ENCODE results near the gene ANKRD6. TPM values are rescaled to one million over a fixed set of nuclear protein-coding genes. Genes with fewer than 3 reads are reported as not detected.

Gene ANKRD6
- total RNA-seq, 3 donors from 2014 or later: 2.3 to 2.7 (median 2.7) TPM

DNA sequence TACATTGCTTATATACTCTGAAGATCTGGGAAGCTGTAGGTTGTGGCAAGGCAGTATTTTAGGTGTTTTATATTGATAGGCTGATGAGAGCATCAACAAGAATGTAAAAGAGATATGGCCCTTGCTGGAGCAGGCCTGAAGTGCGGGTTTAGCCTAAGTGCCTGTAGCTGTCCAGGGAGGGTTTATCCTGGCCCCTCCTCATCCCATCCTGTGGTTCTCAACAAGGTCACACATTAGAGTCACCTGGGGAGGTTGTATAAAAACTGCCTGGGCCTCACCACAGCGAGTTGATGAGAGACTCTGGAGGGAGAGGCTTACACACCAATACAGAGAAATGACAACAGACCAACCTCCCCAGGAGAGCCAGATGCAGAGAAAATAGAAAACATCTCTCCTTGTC lies 157.2 kb downstream of the ANKRD6 start:
- Mint-ChIP-seq H3K27me3 (ENCODE audit: low read depth) (no peaks in the 10 kb centered on the region), H3K4me3 (no peak overlapping the region), H3K36me3 (ENCODE audit: insufficient read depth) (no peaks in the 10 kb centered on the region), H3K4me1 (ENCODE audit: low read depth) (no peaks in the 10 kb centered on the region), H3K9me3 (no peaks in the 10 kb centered on the region)
- no peak for ATAC-seq
- no peak for DNase-seq

DNA sequence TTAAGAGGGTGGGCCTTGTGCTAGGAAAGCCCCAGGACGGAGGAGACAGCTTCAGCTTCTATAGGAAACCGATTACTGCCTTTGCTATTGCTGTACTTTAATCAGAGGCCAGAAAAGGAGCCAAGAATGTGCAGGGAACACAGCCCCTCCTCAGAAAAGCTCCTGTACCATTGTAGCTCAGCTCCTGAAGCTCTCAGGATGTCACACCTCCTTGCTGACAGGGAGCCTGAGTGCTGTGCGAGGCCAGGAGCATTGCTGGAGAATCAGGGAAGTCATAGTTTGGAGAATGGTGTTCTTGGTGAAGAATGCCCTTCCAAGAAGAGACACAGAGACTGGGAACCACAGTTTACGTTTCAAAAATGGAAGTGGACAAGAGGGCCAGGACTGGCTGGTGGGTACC lies 158.8 kb downstream of the ANKRD6 start:
- Mint-ChIP-seq H3K4me1 (ENCODE audit: low read depth) (peaks cover 10% of the 10 kb centered on the region), H3K27me3 (ENCODE audit: low read depth) (no peaks in the 10 kb centered on the region), H3K4me3 (no peak overlapping the region), H3K9me3 (no peaks in the 10 kb centered on the region), H3K36me3 (ENCODE audit: insufficient read depth) (no peaks in the 10 kb centered on the region)
- no peak for DNase-seq
- ATAC-seq: no peak

DNA sequence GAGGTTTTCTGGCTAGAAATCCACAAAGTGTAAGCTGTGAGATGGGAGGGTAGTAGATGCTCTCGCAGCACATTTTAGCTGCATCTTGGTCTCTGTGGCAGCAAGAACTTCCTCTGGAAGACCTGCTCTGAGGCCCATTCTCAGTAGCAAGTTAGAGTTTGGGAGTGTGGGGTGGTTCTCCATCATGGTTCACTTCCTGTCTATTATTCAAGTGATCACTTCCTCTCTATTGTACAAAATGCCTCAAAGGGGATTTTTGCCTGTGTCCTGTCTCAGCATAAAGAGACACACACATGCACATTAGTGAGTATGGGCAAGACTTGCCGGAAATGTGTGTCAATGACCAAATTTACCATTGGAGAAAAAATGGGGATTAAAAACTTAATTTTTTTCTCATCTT lies 163.1 kb downstream of the ANKRD6 start:
- Mint-ChIP-seq H3K4me1 (ENCODE audit: low read depth) (peaks cover 17% of the 10 kb centered on the region), H3K9me3 (peaks cover 5% of the 10 kb centered on the region), H3K36me3 (ENCODE audit: insufficient read depth) (peaks cover 5% of the 10 kb centered on the region), H3K27me3 (ENCODE audit: low read depth) (no peaks in the 10 kb centered on the region), H3K4me3 (no peak overlapping the region)
- DNase-seq (no peak), ATAC-seq (peak; percentile 48 to 62)

DNA sequence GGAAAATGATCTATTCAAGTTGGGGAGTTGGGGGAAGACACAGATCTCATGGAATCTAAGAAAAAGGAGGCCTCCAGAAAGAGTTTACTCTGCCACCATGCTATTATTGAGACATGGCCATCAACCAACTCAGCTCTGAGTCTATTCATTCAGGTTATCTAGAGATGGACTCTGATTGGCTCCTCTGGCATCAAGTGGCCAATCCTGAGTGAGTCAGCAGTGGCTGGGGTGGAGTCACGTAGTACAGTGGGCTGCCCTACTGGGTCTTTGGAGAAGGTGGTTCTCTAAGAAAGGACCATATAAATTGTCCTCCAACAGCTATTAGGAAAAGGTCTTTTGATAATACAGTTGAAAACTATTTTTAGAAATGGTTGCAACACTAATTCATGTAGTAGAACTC lies 163.5 kb downstream of the ANKRD6 start:
- ATAC-seq (no peak), DNase-seq (no peak)
- H3K36me3 Mint-ChIP-seq (ENCODE audit: insufficient read depth): peaks cover 5% of the 10 kb centered on the region
- H3K4me1 Mint-ChIP-seq (ENCODE audit: low read depth): peaks cover 17% of the 10 kb centered on the region
- H3K27me3 Mint-ChIP-seq (ENCODE audit: low read depth): no peaks in the 10 kb centered on the region
- peaks cover 5% of the 10 kb centered on the region for H3K9me3 Mint-ChIP-seq
- no peak overlapping the region for H3K4me3 Mint-ChIP-seq

DNA sequence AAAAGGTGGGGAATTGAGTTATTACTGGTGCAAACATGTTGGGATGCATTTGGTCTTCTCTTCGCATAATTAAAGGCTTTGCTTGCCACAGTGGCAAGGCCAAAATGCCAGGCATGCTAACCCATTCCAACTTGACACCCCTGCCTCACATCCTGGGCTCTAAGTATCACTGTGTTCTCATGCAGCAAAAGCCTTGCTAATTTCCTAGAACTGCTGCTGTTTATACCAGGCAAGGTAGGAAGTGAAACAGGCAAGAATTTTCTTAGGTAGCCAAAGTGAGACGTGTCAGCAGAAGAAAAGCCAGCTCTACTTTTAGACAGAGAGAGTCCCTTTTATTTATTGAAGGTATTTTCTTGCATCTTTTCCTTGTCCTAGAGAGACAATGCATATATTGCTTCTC lies 164.4 kb downstream of the ANKRD6 start:
- Mint-ChIP-seq H3K36me3 (ENCODE audit: insufficient read depth) (peaks cover 5% of the 10 kb centered on the region), H3K27me3 (ENCODE audit: low read depth) (no peaks in the 10 kb centered on the region), H3K4me3 (no peak overlapping the region), H3K9me3 (peaks cover 5% of the 10 kb centered on the region), H3K4me1 (ENCODE audit: low read depth) (peaks cover 17% of the 10 kb centered on the region)
- DNase-seq (no peak), ATAC-seq (no peak)

DNA sequence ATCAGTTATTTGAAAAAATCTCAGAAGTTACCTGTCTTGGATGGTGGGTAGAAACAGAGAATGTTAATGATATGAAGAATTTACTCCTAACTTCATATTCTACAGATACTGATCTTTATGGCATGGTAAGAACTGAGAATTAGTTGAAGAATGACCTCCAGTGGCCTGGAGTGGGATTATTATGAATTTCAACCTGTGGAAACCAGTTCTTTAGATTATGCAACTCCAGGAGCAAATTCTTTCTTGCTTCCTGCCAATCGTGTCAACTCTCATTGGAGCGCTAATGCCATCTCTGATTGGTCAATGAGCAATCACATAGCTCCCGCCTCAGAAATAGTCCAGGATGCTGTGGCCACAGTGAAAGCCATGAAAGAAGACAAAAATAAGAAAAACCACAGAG lies 165.0 kb downstream of the ANKRD6 start:
- Mint-ChIP-seq H3K27me3 (ENCODE audit: low read depth) (no peaks in the 10 kb centered on the region), H3K4me3 (no peak overlapping the region), H3K36me3 (ENCODE audit: insufficient read depth) (peaks cover 5% of the 10 kb centered on the region), H3K9me3 (peaks cover 5% of the 10 kb centered on the region), H3K4me1 (ENCODE audit: low read depth) (peaks cover 17% of the 10 kb centered on the region)
- ATAC-seq (no peak), DNase-seq (no peak)

DNA sequence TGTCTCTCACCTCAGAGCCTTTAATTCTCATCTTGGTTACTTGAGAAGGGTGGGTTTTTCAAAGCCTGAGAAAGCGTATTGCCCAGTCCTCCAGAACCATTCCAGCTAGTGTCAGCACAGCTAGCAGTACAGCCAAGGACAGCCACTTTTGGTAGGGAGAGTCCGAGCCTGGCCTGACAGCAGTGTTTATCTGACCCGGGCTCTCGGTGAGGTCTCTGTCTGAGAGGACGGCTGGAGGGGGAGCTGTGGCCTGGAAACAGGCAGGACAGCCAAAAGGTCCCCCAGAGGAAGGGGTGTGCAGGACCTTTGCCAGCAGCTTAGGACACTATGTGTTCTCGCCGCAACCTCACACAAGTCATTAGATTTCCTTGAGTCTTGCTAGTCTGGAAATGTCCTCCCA lies 166.8 kb downstream of the ANKRD6 start:
- DNase-seq (no peak), ATAC-seq (no peak)
- Mint-ChIP-seq H3K4me1 (ENCODE audit: low read depth) (peaks cover 17% of the 10 kb centered on the region), H3K36me3 (ENCODE audit: insufficient read depth) (peaks cover 5% of the 10 kb centered on the region), H3K9me3 (peaks cover 5% of the 10 kb centered on the region), H3K27me3 (ENCODE audit: low read depth) (no peaks in the 10 kb centered on the region), H3K4me3 (no peak overlapping the region)

DNA sequence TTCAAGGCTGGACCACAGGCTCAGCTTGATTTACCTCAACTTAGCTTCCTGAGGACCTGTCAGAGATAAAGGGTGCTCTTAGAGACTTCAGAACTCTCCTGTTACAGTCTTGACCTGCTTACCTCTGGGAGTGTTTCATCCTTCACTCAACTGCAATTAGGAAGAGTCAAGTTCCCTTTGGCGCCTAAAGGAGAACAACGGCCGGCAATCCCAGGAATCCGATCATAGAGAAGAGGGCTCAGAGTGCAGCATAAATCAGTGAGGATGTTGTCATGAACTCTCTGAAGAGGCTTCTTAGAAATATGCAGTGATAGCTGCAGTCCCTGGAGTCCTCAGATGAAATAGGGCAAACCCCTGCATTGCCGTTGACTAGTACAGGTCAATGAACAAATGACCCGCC lies 169.2 kb downstream of the ANKRD6 start:
- Mint-ChIP-seq H3K4me1 (ENCODE audit: low read depth) (peaks cover 3% of the 10 kb centered on the region), H3K4me3 (no peak overlapping the region), H3K9me3 (peaks cover 5% of the 10 kb centered on the region), H3K36me3 (ENCODE audit: insufficient read depth) (peaks cover 5% of the 10 kb centered on the region), H3K27me3 (ENCODE audit: low read depth) (no peaks in the 10 kb centered on the region)
- ATAC-seq (no peak), DNase-seq (no peak)

DNA sequence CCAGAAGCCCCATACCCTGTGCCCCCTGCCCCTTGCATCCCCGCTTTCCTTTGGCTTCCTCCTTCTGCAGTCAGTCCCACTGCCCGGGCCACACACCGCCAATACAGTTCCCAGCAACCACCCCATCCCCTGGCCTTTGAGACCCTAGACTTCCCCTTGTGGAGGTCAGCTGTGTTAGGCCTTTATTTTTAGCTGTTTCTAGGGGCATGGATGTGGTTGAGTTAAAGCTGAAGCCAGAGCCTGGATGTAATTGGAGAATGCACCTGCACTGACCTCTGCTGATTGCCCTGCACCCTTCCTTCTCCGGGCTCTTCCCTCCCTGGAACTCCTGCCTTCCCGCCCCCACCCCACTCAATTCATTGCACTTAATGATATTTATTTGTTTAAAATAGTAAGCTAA lies 171.7 kb downstream of the ANKRD6 start:
- Mint-ChIP-seq H3K36me3 (ENCODE audit: insufficient read depth) (no peaks in the 10 kb centered on the region), H3K27me3 (ENCODE audit: low read depth) (no peaks in the 10 kb centered on the region), H3K4me1 (ENCODE audit: low read depth) (no peaks in the 10 kb centered on the region), H3K4me3 (no peak overlapping the region), H3K9me3 (no peaks in the 10 kb centered on the region)
- ATAC-seq (no peak), DNase-seq (no peak)

DNA sequence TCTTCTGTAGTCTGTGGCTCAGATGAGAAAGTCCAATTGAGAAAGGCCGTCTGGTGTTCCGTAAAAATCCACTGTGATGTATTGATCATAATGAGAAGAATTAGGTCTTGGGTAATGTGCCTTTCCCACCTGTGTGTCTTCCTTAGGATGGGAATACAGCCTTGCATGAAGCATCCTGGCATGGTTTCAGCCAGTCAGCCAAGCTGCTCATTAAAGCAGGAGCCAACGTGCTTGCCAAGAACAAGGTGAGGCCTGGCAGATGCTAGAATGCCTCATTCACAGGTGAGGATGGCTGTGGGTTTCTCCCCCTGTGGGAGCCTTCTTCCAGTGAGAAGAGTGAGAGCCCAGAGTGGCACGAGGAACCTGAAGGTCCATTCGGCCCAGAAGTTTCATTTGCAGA lies 172.9 kb downstream of the ANKRD6 start:
- Mint-ChIP-seq H3K9me3 (no peaks in the 10 kb centered on the region), H3K27me3 (ENCODE audit: low read depth) (no peaks in the 10 kb centered on the region), H3K36me3 (ENCODE audit: insufficient read depth) (no peaks in the 10 kb centered on the region), H3K4me1 (ENCODE audit: low read depth) (peaks cover 2% of the 10 kb centered on the region), H3K4me3 (no peak overlapping the region)
- DNase-seq (no peak), ATAC-seq (no peak)

DNA sequence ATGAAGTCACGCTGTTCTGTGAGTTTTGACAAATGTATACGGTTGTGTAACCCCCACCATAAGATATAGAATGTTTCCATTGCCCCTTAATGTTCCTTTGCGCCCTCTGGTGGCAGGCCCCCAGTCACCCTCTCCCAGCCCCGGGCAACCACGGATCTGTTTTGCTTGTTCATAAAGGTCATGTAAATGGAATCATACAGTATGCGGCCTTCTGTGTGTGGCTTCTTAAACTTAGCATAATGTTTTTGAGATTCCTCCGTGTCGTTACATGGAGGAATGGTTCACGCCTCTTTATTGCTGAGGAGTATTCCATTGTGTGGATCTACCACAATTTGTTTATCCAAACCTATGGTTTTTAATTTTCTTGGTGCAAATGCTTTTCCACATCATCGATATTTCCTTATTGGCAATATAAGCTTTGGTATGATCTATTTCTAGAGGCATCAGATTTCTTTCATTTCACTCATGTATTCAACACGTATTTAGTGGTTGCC lies 177.2 kb downstream of the ANKRD6 start:
- H3K27me3 Mint-ChIP-seq (ENCODE audit: low read depth): no peaks in the 10 kb centered on the region

DNA sequence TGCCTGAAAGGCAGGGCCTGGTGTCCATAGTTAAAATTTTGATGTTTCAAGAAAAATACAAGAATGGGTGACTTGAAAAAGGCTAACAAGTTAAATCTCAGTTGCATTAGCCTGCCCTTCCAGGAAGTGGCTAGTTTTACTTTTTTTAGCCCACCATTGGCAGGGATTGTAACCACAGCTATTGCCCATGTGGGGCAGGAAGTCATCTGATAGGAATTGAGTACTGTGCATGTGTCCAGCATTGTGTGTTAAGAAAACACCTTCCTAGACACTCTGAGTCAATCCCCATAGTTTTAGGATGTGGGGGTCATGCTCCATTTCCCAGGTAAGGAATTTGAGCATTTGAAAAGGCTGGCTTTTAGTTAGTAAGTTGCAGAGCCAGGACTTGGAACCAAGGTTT lies 178.7 kb downstream of the ANKRD6 start:
- DNase-seq: no peak
- peaks cover 2% of the 10 kb centered on the region for H3K36me3 Mint-ChIP-seq (ENCODE audit: insufficient read depth)
- peaks cover 2% of the 10 kb centered on the region for H3K4me1 Mint-ChIP-seq (ENCODE audit: low read depth)
- no peak for ATAC-seq
- no peaks in the 10 kb centered on the region for H3K27me3 Mint-ChIP-seq (ENCODE audit: low read depth)
- no peaks in the 10 kb centered on the region for H3K9me3 Mint-ChIP-seq
- H3K4me3 Mint-ChIP-seq: no peak overlapping the region

More for the DNA sequence above, 177.2 kb downstream of the ANKRD6 start:
- DNase-seq: peak; percentile 81
- Mint-ChIP-seq H3K4me1 (ENCODE audit: low read depth) (peaks cover 2% of the 10 kb centered on the region), H3K36me3 (ENCODE audit: insufficient read depth) (peaks cover 2% of the 10 kb centered on the region), H3K9me3 (no peaks in the 10 kb centered on the region), H3K4me3 (no peak overlapping the region)
- ATAC-seq: peak; percentile 79 to 86

DNA sequence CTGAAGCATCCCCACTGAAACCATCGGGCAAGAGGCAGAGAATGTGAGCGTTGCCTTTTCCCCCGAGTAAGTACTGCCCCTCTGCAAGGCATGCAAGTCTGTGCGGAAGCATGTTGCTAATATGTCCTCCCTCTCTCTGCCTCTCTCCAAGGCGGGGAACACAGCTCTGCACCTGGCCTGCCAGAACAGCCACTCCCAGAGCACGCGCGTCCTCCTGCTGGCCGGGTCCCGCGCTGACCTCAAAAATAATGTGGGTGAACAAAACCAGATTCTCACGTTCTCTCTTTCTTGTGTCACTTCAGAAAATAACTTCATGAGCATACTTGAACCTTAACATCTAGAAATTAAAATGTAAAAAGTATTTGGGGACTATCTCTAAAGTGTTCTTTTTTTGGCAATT lies 179.2 kb downstream of the ANKRD6 start:
- Mint-ChIP-seq H3K4me3 (no peak overlapping the region), H3K4me1 (ENCODE audit: low read depth) (peaks cover 2% of the 10 kb centered on the region), H3K36me3 (ENCODE audit: insufficient read depth) (peaks cover 2% of the 10 kb centered on the region), H3K27me3 (ENCODE audit: low read depth) (no peaks in the 10 kb centered on the region), H3K9me3 (no peaks in the 10 kb centered on the region)
- ATAC-seq: no peak
- no peak for DNase-seq

DNA sequence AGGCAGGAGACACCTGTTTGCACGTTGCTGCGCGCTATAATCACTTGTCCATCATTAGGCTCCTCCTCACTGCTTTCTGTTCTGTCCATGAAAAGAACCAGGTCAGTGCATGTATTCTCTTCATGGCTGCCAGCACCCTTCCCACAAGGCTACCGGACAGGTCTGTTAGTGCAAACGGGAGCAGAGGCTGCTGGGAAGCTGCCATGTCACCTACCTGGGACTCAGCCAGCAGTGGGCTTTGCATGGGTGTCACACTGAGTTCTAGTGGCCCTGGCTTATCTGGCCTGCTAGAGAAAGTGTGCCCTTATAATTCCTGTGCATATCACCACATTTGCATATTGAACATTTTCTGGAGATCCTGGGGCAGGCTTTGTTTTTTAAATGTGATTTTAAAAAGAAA lies 180.8 kb downstream of the ANKRD6 start:
- ATAC-seq (no peak), DNase-seq (no peak)
- peaks cover 2% of the 10 kb centered on the region for H3K4me1 Mint-ChIP-seq (ENCODE audit: low read depth)
- peaks cover 2% of the 10 kb centered on the region for H3K36me3 Mint-ChIP-seq (ENCODE audit: insufficient read depth)
- no peaks in the 10 kb centered on the region for H3K9me3 Mint-ChIP-seq
- no peak overlapping the region for H3K4me3 Mint-ChIP-seq
- no peaks in the 10 kb centered on the region for H3K27me3 Mint-ChIP-seq (ENCODE audit: low read depth)

DNA sequence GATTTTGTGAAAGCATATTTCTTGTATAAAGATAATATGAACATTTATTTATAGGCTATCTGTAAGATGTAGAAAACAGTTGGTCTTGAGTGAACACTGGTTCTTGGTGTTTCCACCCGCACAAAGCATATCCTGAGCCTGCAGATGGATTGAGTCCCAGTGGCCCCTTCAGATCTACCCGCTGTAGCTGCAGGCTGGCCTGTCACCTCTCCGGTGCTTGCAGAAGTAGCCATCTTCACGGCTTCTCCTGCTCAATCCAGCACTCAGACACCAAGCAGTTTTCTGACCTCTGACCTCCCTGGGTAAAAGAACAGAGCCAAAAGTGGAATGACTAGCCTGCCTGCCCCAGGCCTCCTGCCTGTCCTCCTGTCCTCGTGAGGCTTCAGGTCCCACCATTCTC lies 182.9 kb downstream of the ANKRD6 start:
- no peaks in the 10 kb centered on the region for H3K4me1 Mint-ChIP-seq (ENCODE audit: low read depth)
- no peaks in the 10 kb centered on the region for H3K27me3 Mint-ChIP-seq (ENCODE audit: low read depth)
- H3K36me3 Mint-ChIP-seq (ENCODE audit: insufficient read depth): peaks cover 4% of the 10 kb centered on the region
- no peak for ATAC-seq
- no peak overlapping the region for H3K4me3 Mint-ChIP-seq
- no peak for DNase-seq
- no peaks in the 10 kb centered on the region for H3K9me3 Mint-ChIP-seq

DNA sequence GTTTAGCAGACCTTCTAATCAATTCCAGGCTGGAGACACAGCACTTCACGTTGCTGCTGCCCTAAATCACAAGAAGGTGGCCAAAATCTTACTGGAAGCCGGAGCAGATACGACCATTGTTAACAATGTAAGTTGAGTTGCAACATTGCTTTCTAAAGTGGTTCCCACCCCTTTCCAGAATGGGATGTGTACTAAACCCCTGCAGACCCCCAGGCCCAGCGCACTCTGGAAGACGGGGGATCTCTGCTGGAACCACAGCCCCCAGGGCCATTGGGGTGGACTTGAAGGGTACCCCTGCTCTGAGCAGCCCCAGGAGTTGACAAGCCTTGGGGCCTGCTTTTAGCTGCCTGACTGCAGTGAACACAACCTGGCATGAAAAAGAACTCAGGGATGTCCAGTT lies 183.6 kb downstream of the ANKRD6 start:
- Mint-ChIP-seq H3K9me3 (no peaks in the 10 kb centered on the region), H3K4me3 (no peak overlapping the region), H3K4me1 (ENCODE audit: low read depth) (no peaks in the 10 kb centered on the region), H3K27me3 (ENCODE audit: low read depth) (no peaks in the 10 kb centered on the region), H3K36me3 (ENCODE audit: insufficient read depth) (peaks cover 6% of the 10 kb centered on the region)
- ATAC-seq (no peak), DNase-seq (no peak)

All from activated T-cell treated with anti-CD3 and anti-CD28 coated beads, Interleukin-2, amount 50 U/mL, for 4 hours (primary cell).